ENCODE results near the gene SYT8. TPM values are rescaled to one million over a fixed set of nuclear protein-coding genes. Genes with fewer than 3 reads are reported as not detected.

SYT8 gene
- polyA plus RNA-seq, 1 donor from 2014 or later = not detected

DNA sequence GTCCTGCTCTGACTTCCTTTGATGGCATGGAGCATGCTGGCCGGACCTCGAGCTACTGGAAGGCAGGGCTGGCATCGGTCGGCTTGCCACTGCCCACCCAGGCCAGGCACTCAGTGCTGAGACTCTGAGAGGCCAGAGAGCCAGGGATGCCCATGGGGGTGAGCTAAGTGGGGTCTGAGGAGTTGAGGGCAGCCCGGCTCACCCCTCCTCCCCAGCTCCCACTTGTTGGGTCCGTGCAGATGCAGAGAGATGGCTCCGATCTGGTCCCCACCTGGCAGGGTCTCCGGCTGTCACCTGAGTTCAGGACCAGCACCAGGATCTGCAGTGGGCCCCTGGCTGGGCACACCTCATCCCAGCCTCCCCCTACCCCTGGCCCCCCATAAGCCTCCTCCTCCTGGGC, 31.4 kb downstream of the SYT8 start:
- Histone ChIP-seq H2AFZ (ENCODE audit: low read depth, low read length) (no peak overlapping the region), H3K27ac (ENCODE audit: low read length) (no peak overlapping the region), H3K9me3 (ENCODE audit: low read length) (no peaks in the 10 kb centered on the region), H3K9ac (ENCODE audit: low read length) (no peak overlapping the region), H3K36me3 (ENCODE audit: insufficient read depth, low read length) (no peaks in the 10 kb centered on the region), H3K27me3 (ENCODE audit: insufficient read depth, low read depth, low read length) (no peaks in the 10 kb centered on the region), H3K4me2 (ENCODE audit: low read length) (no peak overlapping the region), H3F3A (ENCODE audit: insufficient read depth, low read length, poor library complexity, severe bottlenecking) (no peaks in the 10 kb centered on the region), H3K79me2 (replicated peaks; ENCODE audit: insufficient read depth, low read length) (no peaks in the 10 kb centered on the region), H4K20me1 (ENCODE audit: insufficient read depth) (no peaks in the 10 kb centered on the region), H3K4me3 (ENCODE audit: low read length) (no peak overlapping the region), H3K9me2 (ENCODE audit: insufficient read depth, low read length) (no peaks in the 10 kb centered on the region)
- TF ChIP-seq RAD21 (conservative IDR thresholded peaks at IDR 0.05) (no peak), MXI1 (conservative IDR thresholded peaks at IDR 0.05; ENCODE audit: poor library complexity, severe bottlenecking) (no peak), EZH2 (IDR thresholded peaks at IDR 0.05; ENCODE audit: borderline replicate concordance, insufficient read depth, low read length, poor library complexity, severe bottlenecking) (no peak), TAF1 (IDR thresholded peaks at IDR 0.05; ENCODE audit: low read depth) (no peak), SMC3 (conservative IDR thresholded peaks at IDR 0.05; ENCODE audit: poor library complexity) (no peak), POLR2AphosphoS5 (IDR thresholded peaks at IDR 0.05) (no peak), EP300 (conservative IDR thresholded peaks at IDR 0.05; ENCODE audit: poor library complexity, severe bottlenecking) (no peak)
- TF ChIP-seq, protein P1, sequence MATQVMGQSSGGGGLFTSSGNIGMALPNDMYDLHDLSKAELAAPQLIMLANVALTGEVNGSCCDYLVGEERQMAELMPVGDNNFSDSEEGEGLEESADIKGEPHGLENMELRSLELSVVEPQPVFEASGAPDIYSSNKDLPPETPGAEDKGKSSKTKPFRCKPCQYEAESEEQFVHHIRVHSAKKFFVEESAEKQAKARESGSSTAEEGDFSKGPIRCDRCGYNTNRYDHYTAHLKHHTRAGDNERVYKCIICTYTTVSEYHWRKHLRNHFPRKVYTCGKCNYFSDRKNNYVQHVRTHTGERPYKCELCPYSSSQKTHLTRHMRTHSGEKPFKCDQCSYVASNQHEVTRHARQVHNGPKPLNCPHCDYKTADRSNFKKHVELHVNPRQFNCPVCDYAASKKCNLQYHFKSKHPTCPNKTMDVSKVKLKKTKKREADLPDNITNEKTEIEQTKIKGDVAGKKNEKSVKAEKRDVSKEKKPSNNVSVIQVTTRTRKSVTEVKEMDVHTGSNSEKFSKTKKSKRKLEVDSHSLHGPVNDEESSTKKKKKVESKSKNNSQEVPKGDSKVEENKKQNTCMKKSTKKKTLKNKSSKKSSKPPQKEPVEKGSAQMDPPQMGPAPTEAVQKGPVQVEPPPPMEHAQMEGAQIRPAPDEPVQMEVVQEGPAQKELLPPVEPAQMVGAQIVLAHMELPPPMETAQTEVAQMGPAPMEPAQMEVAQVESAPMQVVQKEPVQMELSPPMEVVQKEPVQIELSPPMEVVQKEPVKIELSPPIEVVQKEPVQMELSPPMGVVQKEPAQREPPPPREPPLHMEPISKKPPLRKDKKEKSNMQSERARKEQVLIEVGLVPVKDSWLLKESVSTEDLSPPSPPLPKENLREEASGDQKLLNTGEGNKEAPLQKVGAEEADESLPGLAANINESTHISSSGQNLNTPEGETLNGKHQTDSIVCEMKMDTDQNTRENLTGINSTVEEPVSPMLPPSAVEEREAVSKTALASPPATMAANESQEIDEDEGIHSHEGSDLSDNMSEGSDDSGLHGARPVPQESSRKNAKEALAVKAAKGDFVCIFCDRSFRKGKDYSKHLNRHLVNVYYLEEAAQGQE (IDR thresholded peaks at IDR 0.05; ENCODE audit: borderline replicate concordance) = no peak
- TF ChIP-seq, protein P2, sequence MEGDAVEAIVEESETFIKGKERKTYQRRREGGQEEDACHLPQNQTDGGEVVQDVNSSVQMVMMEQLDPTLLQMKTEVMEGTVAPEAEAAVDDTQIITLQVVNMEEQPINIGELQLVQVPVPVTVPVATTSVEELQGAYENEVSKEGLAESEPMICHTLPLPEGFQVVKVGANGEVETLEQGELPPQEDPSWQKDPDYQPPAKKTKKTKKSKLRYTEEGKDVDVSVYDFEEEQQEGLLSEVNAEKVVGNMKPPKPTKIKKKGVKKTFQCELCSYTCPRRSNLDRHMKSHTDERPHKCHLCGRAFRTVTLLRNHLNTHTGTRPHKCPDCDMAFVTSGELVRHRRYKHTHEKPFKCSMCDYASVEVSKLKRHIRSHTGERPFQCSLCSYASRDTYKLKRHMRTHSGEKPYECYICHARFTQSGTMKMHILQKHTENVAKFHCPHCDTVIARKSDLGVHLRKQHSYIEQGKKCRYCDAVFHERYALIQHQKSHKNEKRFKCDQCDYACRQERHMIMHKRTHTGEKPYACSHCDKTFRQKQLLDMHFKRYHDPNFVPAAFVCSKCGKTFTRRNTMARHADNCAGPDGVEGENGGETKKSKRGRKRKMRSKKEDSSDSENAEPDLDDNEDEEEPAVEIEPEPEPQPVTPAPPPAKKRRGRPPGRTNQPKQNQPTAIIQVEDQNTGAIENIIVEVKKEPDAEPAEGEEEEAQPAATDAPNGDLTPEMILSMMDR (IDR thresholded peaks at IDR 0.05; ENCODE audit: poor library complexity, severe bottlenecking) = no peak

DNA sequence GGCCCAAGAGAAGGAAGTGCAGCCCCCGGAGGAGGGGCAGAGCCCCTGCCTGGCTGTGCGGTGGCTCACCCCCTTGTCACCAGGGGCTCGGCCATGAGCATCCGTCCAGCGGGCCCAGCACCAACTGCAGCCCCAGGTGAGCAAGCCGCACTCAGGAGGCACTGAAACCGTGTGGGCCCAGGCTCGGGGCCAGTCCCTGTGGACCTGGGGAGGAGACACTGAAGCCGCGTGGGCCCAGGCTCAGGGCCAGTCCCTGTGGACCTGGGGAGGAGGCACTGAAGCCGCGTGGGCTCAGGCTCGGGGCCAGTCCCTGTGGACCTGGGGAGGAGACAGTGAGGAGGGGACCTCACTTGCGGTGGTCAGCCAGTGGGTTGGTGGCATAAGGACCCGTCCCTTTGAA, 32.0 kb downstream of the SYT8 start:
- Histone ChIP-seq H3F3A (ENCODE audit: insufficient read depth, low read length, poor library complexity, severe bottlenecking) (no peaks in the 10 kb centered on the region), H3K9ac (ENCODE audit: low read length) (no peak overlapping the region), H2AFZ (ENCODE audit: low read depth, low read length) (no peak overlapping the region), H3K9me2 (ENCODE audit: insufficient read depth, low read length) (no peaks in the 10 kb centered on the region), H3K9me3 (ENCODE audit: low read length) (no peaks in the 10 kb centered on the region), H3K4me3 (ENCODE audit: low read length) (no peak overlapping the region), H3K27ac (ENCODE audit: low read length) (no peak overlapping the region), H3K36me3 (ENCODE audit: insufficient read depth, low read length) (no peaks in the 10 kb centered on the region), H3K79me2 (replicated peaks; ENCODE audit: insufficient read depth, low read length) (no peaks in the 10 kb centered on the region), H4K20me1 (ENCODE audit: insufficient read depth) (no peaks in the 10 kb centered on the region), H3K27me3 (ENCODE audit: insufficient read depth, low read depth, low read length) (no peaks in the 10 kb centered on the region), H3K4me2 (ENCODE audit: low read length) (no peak overlapping the region)
- no peak for TF ChIP-seq SMC3 (conservative IDR thresholded peaks at IDR 0.05; ENCODE audit: poor library complexity)
- no peak for TF ChIP-seq TAF1 (IDR thresholded peaks at IDR 0.05; ENCODE audit: low read depth)
- TF ChIP-seq RAD21 (conservative IDR thresholded peaks at IDR 0.05) = no peak
- TF ChIP-seq, protein P2 (IDR thresholded peaks at IDR 0.05; ENCODE audit: poor library complexity, severe bottlenecking) = no peak
- no peak for TF ChIP-seq MXI1 (conservative IDR thresholded peaks at IDR 0.05; ENCODE audit: poor library complexity, severe bottlenecking)
- TF ChIP-seq, protein P1 (IDR thresholded peaks at IDR 0.05; ENCODE audit: borderline replicate concordance) = no peak
- TF ChIP-seq EP300 (conservative IDR thresholded peaks at IDR 0.05; ENCODE audit: poor library complexity, severe bottlenecking) = no peak
- no peak for TF ChIP-seq EZH2 (IDR thresholded peaks at IDR 0.05; ENCODE audit: borderline replicate concordance, insufficient read depth, low read length, poor library complexity, severe bottlenecking)
- TF ChIP-seq POLR2AphosphoS5 (IDR thresholded peaks at IDR 0.05) = no peak

Data from neural cell (in vitro differentiated cells).